GM13976 (cell line): ENCODE data around the gene MLXIP.
A peak's percentile ranks its signal among the peaks of the same experiment; 100 is the strongest.

Source experiments
- DNase-seq: peaks from one replicate; pipeline ENCODE4 v3.0.0; 2012; ENCODE audit warnings: low spot score
- in situ Hi-C: fragments of 300-500 bp; cut with MboI; formaldehyde crosslinking; loops from one replicate; pipeline ENCODE4 v1.12.0; 2022; ENCODE audit warnings: low sequenced_read_pairs, mixed read lengths, inconsistent platforms; ENCODE audit not compliant: unreplicated experiment
- TF ChIP-seq, protein P1 (sequence below): IDR thresholded peaks from 2 replicates; pipeline ENCODE4 v1.5.1; 2012; ENCODE audit warnings: borderline replicate concordance, mild to moderate bottlenecking; ENCODE audit not compliant: insufficient read depth; ENCODE audit errors: extremely low read depth, missing control alignments, control extremely low read depth

The MLXIP gene

DNA sequence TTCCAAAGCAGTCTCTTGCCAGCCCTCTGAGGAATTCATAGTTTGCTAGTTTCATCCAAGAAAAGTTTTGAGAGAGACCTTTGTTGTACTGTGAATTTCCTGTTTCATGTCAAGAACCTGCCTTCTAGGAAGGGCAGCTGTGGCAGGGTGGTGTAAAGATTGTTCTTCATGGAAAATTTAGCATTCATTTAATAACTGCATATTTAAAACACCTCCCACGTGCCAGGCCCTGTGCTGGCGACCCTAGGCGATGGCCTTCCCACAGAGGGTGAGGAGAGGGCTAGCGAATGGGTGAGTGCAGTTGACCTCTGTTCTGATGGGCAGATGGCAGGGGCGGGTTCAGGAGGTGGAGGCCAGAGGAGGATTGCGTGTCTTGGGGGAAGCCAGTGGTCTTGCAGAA is 43.2 kb downstream of the MLXIP start:
- DNase-seq, result no peak
- in situ Hi-C loops, result loop anchor here (5.0 kb wide), 1 partner anchor 64 kb away; no protein-coding TSS in a partner anchor
- TF ChIP-seq, protein P1, sequence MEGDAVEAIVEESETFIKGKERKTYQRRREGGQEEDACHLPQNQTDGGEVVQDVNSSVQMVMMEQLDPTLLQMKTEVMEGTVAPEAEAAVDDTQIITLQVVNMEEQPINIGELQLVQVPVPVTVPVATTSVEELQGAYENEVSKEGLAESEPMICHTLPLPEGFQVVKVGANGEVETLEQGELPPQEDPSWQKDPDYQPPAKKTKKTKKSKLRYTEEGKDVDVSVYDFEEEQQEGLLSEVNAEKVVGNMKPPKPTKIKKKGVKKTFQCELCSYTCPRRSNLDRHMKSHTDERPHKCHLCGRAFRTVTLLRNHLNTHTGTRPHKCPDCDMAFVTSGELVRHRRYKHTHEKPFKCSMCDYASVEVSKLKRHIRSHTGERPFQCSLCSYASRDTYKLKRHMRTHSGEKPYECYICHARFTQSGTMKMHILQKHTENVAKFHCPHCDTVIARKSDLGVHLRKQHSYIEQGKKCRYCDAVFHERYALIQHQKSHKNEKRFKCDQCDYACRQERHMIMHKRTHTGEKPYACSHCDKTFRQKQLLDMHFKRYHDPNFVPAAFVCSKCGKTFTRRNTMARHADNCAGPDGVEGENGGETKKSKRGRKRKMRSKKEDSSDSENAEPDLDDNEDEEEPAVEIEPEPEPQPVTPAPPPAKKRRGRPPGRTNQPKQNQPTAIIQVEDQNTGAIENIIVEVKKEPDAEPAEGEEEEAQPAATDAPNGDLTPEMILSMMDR, result no peak

DNA sequence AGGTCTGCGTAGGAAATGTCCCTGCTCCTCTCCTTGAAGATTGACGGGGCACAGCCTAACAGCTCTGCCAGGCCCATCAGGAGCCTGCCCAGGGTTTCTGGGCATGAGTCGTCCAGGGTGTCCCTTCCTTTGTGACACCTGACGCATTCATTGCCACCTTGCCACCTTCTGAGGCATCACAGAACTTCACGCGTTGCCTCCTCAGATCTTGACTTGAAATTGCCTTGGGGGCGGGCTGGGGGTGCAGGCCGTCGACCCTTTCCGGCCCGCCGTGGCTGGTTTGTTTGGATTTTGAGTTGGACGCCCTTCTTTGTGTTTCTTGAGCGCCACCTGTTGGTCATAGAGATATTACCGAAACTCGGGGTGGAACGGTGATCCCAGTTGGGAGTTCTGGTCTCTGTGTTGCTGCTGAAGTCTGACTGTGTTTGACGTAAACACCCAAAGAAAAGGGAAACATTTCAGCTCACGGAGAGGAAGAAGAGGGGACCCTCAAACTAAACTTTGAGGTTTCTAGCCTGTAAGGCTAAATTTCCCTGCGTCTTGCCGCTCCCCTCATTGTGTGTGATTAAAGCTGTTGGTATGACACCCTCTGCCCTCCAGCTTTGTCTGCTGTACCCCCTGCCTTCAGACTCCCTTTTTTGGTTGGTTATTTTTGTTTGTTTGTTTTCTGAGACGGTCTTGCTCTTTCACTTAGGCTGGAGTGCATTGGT is 44.6 kb downstream of the MLXIP start:
- TF ChIP-seq, protein P1, result peak; percentile 54
- in situ Hi-C loops, result loop anchor here (5.0 kb wide), 1 partner anchor 66 kb away; no protein-coding TSS in a partner anchor
- peak; percentile 85 for DNase-seq

DNA sequence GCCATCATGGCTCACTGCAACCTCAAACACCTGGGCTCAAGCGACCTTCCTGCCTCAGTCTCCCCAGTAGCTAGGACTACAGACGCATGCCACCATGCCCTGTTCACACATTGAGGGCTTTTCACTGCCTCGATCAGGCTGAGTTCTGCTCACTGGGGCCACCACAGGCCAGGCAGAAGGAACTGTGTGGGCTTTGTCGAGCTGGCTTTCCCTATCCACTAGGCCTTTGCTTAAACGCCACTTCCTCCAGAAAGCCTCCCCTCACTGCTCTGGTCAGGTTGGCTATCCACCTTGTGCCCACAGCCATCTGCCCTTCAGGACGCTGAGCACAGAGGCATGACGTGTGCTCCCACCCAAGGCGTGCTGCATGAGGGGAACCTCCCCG is 45.2 kb downstream of the MLXIP start:
- DNase-seq, result no peak
- in situ Hi-C loops, result loop anchor here (5.0 kb wide), 1 partner anchor 66 kb away; no protein-coding TSS in a partner anchor
- TF ChIP-seq, protein P1, result no peak

DNA sequence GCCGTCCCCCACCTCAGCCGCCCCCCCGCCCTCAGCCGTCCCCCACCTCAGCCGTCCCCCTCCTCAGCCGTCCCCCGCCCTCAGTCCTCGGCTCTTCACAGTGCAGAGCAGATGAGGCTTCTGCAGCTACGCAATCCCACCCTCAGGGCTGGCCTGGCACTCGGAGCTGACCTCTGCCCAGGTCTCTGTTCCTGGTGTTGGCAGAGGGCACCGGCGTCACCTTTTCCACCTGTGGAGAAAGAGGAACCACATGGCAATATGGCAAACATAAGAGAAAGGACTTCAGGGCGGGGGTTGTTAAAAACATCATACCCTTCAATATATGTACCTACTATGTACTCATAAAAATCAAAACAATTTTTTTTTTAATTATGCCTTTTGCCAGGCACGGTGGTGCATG is 45.8 kb downstream of the MLXIP start:
- TF ChIP-seq, protein P1, result no peak
- DNase-seq, result no peak
- in situ Hi-C loops, result loop anchor here (5.0 kb wide), 1 partner anchor 67 kb away; no protein-coding TSS in a partner anchor

DNA sequence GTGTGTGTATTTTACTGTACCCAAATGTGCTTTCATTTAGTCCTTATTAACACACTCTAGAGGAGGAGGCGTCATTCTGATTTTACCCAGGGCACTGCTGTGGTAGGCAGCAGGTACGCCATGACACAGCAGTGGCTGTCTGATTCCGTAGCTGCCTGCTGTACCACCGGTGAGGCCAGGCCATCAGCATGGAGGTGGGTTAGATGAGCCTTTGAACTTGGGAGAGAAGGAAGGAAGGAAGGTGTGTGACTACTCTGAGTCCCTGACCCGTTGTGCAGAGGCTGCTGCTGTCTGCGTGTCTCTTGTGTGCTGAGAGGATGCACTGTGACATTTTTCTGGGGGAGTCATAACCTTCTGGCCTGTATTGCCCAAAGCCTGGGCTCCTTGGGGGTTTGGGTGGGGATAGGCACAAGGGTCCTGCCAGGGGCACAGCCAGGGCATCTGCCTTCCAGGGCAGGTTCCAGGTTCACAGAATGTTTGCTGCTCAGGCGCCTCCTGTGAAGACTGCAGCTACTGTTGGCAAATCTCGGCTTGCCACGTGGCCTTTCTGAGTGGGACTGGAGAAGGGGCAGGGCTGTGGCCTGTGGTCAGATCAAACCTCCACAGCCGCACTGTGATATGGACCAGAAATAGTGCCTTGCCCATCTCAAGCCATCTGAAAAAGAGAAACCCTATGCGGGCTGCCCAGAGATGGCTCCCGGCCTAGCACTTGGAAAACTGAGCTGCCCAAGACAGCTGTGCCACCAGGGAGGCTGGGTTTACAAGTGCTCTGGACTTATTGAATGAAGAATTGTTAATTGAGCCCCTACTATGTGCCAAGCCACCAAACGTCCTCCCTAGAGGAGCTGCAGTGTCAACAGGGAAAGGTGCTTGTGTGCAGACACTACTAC is 47.1 kb downstream of the MLXIP start:
- in situ Hi-C loops, result no loop called here
- DNase-seq, result no peak
- TF ChIP-seq, protein P1, result no peak

DNA sequence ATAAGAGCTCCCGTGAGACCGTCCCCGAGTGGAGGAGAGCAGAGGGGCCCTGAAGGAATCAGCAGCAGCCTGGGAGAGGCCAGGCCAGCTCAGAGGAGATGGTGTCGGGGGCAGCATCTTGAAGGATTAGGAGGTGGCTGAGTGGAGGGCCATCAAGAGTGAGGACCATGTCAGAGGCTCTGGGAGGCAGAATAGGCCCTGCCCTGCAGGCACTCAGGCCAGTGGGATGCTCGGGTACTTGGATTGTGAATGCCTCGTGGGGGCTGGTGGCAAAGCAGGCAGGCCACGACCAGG is 47.7 kb downstream of the MLXIP start:
- TF ChIP-seq, protein P1, result no peak
- no peak for DNase-seq
- in situ Hi-C loops, result no loop called here
